HG03280 (cell line): ENCODE measurements around the gene SEMA3F.

Source experiments
- ATAC-seq: cut with Tn5 transposase; IDR thresholded peaks from one replicate; pipeline ENCODE4 v1.9.1; 2021; ENCODE audit warnings: mild to moderate bottlenecking, moderate library complexity; ENCODE audit not compliant: unreplicated experiment

The SEMA3F gene

DNA sequence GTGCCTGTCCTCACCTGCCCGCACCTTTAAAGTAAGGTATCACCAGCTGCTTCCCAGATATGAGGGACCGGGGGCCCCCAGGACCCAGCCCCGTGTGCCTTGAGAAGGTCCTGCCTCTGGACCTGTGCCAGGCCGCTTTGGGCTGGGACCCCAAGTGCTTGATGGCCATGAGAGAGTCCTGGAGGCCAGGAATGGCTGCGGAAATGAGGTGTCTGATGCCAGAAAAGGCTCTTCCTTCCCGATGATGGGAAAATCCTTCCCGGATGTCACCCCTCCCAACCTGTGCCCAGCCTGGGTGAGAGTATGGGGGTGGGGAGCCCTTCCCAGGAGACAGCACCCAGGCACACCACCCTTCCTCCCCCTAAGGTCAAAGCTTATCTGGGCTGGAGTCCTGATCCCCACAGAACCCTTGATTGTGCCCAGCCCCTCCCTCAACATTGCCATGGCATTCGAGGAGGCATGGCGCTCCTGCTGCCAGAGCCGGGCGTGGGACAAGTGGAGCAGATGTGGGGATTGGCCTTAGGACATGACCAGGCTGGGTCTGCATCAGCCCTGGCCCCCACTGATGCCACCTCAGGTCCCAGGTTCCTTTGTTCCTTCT, 14.2 kb downstream of the SEMA3F start:
- ATAC-seq: no peak

DNA sequence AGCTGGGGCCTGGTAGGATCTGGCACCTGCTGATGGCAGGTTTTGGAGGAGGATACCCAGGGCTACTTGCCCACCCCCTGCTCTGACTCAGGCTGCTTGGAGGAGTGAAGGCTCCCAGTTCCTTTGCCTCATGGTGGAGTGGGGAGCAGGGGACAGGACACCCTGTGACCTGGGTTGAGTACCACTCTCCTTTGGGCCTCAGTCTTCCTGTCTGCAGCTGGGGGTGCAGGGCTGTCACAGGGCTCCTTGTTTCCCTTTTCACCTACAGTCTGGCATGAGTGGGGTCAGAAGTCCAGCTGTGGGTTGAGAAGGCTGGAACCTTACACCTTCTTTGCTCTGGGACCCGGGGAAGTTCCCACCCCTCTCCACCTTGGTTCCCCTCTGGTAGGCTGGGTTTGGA, 14.7 kb downstream of the SEMA3F start:
- no peak for ATAC-seq

DNA sequence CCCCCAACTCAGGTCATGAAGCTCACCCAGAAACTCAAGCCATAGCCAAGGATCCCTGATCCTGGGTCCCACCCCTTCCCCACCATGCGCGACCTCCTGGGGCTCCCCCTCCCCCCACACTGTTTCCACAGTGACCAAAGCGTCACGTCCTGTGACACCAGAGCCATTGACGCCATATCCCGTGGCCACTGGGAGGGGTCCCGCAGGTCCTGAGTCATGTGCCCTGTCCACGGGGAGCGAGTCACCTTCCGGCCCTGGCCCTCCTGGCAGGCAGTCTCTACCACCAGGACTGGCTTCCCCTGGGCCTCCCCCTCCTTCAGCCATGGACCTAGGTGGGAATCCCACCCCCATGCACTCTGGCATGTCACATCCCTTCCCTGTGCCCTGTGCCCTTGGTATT, 15.6 kb downstream of the SEMA3F start:
- ATAC-seq: no peak

DNA sequence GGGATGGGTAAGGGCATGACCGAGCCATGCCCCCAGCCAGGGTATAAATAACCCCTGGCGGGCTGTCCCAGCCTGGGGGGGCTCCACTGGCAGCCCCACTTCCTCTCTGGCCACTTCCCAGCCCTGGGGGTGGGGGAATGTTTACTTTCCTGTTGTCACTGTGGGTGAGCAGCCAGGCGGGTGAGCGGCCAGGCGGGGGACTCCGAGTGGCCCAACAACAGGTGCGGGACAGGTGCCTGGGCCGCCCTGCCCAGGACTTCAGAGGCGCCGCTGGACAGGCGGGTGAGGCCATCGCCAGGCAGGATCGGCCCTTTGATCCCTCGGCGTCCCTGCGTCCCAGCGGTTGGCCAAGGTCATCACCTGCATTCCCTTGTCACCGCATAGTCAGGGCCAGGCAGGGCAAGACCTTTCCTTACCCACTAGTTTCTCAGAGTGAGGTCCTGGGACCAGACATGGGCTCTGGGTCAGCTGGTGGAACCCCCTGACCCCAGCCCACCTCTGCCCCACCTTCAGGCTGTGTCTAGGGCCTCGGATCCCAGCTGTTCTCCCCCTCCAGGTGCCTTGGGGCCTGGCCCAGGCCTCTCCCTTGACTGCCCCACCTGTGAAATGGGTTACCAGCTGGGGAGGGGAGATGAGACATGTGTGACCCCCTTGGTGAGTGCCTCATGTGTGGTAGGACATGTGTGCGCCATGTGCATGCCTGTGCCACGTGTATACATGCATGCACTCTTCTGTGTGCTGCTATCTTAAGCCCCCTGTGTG, 16.6 kb downstream of the SEMA3F start:
- no peak for ATAC-seq

DNA sequence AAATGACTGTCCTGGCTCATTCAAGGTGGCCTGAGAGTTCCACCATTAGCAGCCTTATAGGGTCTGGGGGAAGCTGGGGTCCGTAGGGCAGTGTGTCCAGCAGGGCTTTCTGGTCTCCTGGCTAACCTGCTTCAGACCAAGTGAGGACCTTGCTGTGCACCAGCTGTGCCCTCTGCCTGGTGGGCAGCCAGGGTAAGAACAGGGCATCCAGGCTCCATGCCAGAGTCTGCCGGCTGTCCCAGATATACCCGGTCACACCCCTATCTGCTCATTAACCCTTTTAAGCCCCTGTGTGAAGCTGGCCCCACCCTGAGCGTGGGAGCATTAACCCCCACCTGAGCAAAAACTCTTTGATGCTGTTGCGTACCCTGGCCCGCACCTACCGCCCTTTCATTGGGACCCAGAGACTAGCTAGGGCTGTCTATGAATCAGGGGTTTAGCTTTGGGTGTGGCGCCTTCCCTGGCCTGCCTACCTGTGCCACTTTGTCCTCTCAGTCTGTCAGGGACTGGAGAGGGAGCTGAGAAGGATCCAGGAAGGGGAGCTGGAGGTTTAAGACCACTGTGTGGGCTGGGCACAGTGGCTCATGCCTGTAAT, 17.6 kb downstream of the SEMA3F start:
- no peak for ATAC-seq

DNA sequence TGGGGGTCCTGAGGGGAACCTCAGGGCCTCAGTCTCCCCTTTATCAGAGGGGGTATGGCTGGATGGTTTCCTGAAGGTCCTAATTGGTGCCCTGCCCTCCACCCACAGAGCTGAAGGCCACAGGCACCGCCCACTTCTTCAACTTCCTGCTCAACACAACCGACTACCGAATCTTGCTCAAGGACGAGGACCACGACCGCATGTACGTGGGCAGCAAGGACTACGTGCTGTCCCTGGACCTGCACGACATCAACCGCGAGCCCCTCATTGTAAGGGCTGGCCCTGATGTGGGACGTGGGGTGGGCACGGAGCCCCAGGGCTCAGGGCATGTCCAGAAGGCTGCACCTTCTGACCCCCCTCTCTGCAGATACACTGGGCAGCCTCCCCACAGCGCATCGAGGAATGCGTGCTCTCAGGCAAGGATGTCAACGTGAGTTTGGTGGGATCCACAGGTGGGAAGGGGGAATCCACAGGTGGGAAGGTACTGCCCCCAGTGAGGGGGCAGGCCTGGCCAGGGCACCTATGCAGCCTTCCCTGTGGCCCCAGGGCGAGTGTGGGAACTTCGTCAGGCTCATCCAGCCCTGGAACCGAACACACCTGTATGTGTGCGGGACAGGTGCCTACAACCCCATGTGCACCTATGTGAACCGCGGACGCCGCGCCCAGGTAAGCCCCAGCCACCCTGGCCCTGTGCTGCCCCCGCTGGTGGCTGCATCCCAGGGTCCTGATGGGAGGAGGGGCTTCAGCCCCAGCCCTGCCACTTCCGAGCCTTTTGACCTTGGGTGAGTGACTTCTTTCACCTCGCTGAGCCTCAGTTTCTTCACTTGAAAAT, 18.8 kb downstream of the SEMA3F start:
- no peak for ATAC-seq

DNA sequence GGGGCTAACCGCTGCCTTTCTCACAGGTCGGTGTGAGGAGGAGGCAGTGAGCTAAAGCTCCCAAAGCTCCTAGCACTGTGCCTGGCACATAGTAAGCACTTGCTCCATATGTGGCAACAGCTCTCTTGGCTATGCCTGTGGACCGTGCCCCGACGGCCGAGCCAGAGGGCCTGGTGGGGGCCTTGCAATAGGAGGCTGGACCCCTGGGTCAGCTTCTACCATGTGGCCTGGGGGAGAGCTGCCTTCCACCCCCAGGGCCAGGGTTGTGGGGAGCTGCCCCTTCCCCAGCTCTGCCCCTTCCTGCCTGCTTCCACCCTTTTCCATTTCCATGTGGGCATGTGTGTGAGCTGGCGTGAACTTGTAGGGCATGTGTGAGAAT, 19.4 kb downstream of the SEMA3F start:
- ATAC-seq: no peak

DNA sequence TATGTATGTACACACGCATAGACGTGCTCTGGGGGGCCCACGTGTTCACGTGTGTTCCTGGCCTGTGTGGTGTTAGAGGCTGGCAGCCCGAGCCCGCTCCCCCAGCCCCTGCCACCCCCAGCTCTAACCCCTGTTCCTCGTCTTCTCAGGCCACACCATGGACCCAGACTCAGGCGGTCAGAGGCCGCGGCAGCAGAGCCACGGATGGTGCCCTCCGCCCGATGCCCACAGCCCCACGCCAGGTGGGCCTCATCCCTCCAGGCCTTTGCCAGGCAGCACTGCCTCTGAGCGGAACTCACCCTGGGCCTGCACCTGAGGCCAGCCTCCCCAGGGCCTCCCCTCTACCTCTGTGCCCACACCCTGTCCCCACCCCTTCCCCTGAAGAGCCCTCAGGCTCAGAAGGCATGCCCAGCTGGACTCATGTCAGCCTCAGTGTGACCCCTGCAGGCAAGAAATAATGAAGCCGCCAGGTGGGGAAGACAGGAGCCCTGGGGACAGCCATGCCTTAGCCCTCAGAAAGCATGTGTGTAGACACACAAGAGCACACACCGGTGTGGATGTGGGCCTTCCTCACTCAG, 19.9 kb downstream of the SEMA3F start:
- ATAC-seq: no peak

DNA sequence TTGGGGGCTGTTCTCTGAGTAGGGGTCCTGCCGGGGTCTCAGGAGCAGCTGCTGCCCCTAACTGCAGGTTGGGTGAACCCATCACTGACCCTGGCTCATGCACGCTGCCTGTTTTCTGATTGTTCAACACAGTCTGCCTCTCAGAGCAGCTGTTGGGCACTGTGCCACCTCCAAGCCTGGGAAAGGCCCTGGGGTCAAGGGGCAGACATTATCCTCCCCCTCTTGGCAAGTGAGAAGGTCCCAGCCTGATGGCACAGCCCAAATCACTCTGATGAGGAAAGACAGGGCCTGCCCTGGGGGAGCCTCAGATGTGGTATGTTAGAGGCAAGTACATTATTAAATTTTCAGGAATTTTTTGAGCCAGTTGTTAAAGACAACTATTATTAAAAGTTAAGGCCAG, 22.2 kb downstream of the SEMA3F start:
- no peak for ATAC-seq

DNA sequence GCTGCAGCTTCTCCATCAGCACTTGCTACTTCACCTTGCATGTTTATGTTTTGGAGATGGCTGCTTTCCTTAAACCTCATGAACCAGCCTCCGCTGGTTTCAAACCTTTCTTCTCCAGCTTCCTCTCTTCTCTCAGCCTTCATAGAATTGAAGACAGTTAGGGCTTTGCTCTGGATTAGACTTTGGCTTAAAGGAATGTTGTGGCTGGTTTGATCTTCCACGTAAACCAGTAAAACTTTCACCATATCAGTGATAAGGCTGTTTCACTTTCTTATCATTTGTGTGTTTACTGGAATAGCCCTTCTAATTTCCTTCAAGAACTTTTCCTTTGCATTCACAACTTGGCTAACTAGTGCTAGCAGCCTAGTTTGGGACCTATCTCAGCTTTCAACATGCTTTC, 24.6 kb downstream of the SEMA3F start:
- no peak for ATAC-seq

DNA sequence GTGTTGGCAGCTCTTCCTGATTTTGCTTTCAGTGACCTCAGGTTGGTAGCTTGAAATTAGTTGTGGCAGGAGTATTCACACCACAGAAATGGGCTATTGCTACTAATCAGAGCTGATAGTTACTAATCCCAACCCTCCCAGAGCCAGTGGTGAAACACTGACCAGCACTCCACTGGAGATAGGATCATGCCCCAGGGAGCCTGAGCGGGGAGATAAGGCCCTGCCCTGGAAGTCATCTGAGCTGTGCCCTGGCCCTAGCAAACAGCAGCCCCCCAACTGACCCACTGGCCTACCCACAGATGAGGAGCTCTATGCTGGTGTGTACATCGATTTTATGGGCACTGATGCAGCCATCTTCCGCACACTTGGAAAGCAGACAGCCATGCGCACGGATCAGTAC, 26.9 kb downstream of the SEMA3F start:
- no peak for ATAC-seq

DNA sequence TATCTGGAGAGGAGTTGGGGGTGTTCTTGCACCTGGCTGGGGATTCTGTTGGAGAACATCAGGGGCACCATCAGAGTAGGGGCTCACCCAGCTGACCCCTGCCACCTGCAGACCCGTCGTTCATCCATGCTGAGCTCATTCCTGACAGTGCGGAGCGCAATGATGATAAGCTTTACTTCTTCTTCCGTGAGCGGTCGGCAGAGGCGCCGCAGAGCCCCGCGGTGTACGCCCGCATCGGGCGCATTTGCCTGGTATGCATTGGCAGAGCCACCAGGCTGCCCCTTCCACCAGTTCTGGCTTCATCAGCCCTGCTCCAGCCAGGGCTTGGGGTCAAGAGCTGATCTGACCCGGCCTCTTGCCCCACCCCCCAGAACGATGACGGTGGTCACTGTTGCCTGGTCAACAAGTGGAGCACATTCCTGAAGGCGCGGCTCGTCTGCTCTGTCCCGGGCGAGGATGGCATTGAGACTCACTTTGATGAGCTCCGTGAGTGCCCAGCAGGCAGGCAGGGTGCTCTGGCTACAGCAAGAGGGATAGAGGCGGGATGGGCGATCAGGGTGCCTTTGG, 27.5 kb downstream of the SEMA3F start:
- no peak for ATAC-seq

DNA sequence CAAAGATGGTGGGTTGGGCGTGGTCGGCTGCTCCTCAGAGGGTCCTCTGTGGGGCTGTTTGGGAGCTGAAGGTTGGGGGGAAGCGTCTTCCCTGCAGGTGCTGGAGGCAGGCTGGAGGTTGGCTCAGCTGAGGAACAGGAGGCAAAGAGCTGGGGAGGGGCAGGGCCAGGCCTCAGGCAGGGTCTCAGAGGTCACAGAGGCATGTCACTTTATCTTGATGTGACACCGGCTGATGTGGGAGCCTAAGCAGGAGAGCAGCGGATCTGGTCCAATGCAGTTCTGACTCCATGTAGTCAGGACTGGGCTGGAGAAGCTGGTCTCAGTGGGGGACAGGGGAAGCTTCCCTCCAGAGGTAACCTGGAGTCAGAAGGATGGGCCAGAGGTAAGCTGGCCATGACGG, 28.6 kb downstream of the SEMA3F start:
- ATAC-seq: no peak

DNA sequence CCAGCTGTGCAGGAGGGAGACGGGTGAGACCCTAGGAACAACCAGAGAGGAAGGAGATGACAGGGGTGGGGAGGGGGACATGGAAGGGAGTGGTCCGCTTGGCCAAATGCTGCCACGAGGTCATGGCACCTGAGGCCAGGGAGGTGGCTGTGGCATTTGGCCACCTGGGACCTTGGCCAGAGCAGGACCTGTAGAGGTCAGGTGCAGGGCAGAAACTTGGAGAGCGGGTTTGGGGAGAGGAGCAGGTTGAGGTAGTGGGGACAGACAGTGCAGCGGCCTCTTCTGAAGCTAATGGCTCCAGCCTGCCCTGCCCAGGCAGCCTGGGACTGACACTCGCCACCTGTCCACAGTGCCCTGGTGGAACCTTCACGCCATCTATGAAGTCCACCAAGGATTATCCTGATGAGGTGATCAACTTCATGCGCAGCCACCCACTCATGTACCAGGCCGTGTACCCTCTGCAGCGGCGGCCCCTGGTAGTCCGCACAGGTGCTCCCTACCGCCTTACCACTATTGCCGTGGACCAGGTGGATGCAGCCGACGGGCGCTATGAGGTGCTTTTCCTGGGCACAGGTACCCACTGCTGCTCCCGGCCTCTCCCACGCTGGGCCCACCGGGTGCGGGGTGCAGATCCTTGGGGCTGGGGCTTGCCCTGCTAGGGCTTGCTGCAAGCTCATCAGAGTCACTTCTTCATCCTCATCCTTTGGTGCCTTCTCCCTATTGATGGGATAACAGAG, 29.3 kb downstream of the SEMA3F start:
- ATAC-seq: no peak

DNA sequence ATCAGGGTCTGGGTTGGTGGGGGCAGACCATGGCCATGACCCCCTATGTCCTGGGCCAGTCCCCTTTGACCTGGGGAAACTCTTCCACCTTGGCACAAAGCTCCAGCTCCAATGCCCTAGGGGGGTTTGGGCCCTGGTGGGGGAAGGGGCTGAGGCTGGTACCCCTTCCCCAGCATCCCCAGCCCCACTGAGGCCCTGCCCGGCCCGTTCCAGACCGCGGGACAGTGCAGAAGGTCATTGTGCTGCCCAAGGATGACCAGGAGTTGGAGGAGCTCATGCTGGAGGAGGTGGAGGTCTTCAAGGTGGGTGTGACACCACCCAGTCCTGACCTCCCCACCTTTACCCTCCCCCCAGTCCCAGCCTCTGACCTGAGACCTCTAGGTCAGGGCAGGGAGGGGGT, 30.1 kb downstream of the SEMA3F start:
- no peak for ATAC-seq

DNA sequence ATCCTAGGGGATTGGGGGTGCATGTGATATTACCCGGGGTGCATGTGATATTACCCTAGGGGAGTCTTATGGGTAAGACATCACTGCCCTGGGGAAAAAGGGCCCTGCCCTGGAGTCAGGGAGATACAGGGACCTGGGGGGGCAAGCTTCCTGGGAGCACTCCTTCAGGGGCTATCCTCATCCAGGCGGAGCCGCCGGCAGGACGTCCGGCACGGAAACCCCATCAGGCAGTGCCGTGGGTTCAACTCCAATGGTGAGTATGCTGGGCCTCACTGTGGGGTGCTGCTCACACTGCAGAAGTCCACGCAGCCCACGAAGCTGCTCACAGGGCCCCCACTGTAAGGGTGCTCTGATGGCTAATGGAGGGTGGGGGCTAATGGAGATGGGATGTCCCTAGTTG, 31.0 kb downstream of the SEMA3F start:
- no peak for ATAC-seq

DNA sequence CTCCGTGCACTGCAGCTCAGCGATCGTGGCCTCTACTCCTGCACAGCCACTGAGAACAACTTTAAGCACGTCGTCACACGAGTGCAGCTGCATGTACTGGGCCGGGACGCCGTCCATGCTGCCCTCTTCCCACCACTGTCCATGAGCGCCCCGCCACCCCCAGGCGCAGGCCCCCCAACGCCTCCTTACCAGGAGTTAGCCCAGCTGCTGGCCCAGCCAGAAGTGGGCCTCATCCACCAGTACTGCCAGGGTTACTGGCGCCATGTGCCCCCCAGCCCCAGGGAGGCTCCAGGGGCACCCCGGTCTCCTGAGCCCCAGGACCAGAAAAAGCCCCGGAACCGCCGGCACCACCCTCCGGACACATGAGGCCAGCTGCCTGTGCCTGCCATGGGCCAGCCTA, 32.6 kb downstream of the SEMA3F start:
- no peak for ATAC-seq

DNA sequence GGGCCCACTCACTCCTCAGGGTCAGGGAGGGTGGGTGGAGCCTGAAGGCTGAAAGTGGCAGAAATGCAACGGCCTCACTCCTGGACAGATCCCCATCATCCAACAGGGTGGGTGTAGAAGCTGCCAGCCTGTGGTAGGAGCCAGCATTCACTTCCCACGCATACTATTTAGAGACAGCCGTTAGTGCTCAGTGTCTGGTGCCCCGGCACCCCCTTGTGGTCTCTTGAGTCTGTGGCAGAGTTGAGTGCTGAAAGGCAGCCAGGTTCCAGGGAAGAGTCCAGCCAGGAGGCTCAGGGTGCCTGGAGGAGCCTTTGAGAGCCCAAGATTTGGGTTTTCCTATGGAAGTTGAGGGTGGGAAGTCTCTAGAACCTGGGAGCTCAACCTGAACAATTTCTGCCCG, 34.1 kb downstream of the SEMA3F start:
- ATAC-seq: no peak

DNA sequence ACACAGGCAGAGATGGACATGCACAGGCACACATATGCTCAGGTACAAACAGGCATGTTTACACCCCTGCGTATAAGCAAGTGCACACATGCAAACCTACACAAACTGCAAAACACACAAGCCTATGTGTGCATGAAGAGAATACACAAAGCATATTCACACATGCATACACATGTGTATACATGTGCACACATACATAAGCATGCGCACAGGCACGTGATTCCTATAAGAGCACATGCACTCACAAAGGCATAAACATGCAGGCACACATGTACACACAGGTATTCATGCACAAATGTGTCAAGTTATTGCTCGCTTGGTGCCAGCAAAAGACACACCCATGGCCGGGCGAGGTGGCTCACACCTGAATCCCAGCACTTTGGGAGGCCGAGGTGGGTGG, 34.9 kb downstream of the SEMA3F start:
- no peak for ATAC-seq

DNA sequence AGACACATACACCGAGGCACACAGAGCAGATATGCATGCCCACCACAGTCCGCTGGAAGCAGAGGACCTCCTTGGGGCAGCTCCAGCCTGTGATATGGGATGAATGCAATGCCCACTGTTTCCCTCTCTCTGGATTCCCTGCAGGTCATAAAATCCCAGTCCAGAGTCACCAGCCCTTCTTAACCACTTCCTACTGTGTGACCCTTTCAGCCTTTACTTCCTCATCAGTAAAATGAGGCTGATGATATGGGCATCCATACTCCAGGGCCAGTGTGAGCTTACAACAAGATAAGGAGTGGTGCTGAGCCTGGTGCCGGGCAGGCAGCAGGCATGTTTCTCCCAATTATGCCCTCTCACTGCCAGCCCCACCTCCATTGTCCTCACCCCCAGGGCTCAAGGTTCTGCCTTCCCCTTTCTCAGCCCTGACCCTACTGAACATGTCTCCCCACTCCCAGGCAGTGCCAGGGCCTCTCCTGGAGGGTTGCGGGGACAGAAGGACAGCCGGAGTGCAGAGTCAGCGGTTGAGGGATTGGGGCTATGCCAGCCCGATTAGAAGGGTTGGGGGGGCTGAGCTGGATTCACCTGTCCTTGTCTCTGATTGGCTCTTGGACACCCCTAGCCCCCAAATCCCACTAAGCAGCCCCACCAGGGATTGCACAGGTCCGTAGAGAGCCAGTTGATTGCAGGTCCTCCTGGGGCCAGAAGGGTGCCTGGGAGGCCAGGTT, 36.0 kb downstream of the SEMA3F start, which contains the start of gene GNAT1:
GNAT1 (plus strand) TSS at position 675 of the 725 bp plus-strand sequence. CDS start 116 bp downstream, outside the sequence.
- ATAC-seq: no peak
